SH-SY5Y (cell line): ENCODE data around the gene ACTN4.

ENCODE experiments used
- GATA2 ChIP-seq: IDR thresholded peaks from 2 replicates; pipeline ENCODE4 v1.6.1; 2011; ENCODE audit warnings: mild to moderate bottlenecking, low read depth, low read length
- GATA3 ChIP-seq: IDR thresholded peaks from 2 replicates; pipeline ENCODE4 v1.6.1; 2011; ENCODE audit warnings: low read depth, mild to moderate bottlenecking, low read length, moderate library complexity

Gene ACTN4

DNA sequence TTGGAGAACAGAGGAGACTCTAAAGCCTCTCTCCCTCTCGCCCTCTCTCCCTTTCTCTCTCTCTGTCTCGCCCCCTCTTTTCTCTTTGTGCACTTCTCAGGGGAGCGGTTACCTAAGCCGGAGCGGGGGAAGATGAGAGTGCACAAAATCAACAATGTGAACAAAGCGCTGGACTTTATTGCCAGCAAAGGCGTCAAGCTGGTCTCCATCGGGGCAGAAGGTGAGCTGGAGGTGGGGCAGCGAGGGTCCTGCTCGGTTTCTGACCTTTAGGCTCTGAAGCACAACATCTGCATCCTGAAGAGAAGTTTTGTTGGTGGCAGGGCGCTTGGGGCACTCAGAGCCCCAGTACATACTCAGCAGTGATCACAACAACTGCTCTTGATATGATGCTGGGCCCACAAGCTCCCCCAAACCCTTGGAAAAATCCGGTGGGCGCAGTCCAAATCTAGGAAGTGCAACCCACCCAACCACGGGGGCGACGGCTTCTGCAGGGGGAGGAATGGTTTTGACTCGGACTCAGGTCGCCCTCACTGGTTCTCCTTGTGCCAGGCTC is 53.5 kb downstream of the ACTN4 start:
- TF ChIP-seq GATA2 (no peak), GATA3 (no peak)

GRCh38 chr19:38701455-38702063 is 54.1 kb downstream of the ACTN4 start:
- TF ChIP-seq GATA3 (no peak), GATA2 (no peak)

- TF ChIP-seq GATA3 (no peak), GATA2 (no peak)
Measured at GRCh38 chr19:38702278-38702677, 54.8 kb downstream of the ACTN4 start.

GRCh38 chr19:38703509-38703908 is 56.1 kb downstream of the ACTN4 start:
- TF ChIP-seq GATA3 (no peak), GATA2 (no peak)

GRCh38 chr19:38704488-38705026 is 57.1 kb downstream of the ACTN4 start:
- TF ChIP-seq GATA2 (no peak), GATA3 (no peak)

- no peak for TF ChIP-seq GATA2
- TF ChIP-seq GATA3, result no peak
Measured at GRCh38 chr19:38705197-38706019, 58.0 kb downstream of the ACTN4 start.

GRCh38 chr19:38706792-38707511 is 59.5 kb downstream of the ACTN4 start:
- no peak for TF ChIP-seq GATA2
- no peak for TF ChIP-seq GATA3

GRCh38 chr19:38707512-38708114 is 60.2 kb downstream of the ACTN4 start:
- no peak for TF ChIP-seq GATA3
- TF ChIP-seq GATA2, result no peak

GRCh38 chr19:38708413-38709024 is 61.1 kb downstream of the ACTN4 start:
- TF ChIP-seq GATA3 (no peak), GATA2 (no peak)

GRCh38 chr19:38709119-38709518 is 61.7 kb downstream of the ACTN4 start:
- TF ChIP-seq GATA3, result no peak
- TF ChIP-seq GATA2, result no peak

- TF ChIP-seq GATA2, result no peak
- TF ChIP-seq GATA3, result no peak
Measured at GRCh38 chr19:38709671-38710415, 62.4 kb downstream of the ACTN4 start.

DNA sequence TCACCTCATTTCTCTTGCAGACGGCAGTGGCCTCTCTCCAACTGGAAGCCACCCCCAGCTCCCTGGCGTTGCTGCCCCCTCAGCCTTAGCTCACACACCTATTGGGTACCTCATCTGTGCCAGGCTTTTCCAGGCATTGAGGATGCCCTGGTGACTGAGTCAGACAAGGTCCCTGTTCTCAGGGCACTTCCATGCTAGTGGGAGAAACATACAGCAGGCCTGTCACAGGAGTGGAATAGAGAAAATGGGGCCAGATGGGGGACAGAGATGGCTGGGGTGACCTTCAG is 62.9 kb downstream of the ACTN4 start:
- TF ChIP-seq GATA2 (no peak), GATA3 (no peak)
